Activated CD8-positive, alpha-beta T cell treated with anti-CD3 and anti-CD28 coated beads for 36 hours (primary cell): Measurements from ENCODE around the gene MRPL28. TPM values are rescaled to one million over a fixed set of nuclear protein-coding genes. Genes with fewer than 3 reads are reported as not detected.

Experiments
- ATAC-seq: fragments of 200-7000 bp; cut with Tn5 transposase; one replicate; pipeline ENCODE4 v1.10.0; 2021; ENCODE audit warnings: mild to moderate bottlenecking, moderate library complexity
- CTCF ChIA-PET: fragments of 350-600 bp; sonication (Branson Sonifier 250); formaldehyde crosslinking; loops from one replicate; lab custom pipeline; 2021; ENCODE audit warnings: antibody characterized with exemption; lab: Charles Lee
- POLR2A ChIA-PET: fragments of 350-600 bp; sonication (Branson Sonifier 250); formaldehyde crosslinking; loops from one replicate; lab custom pipeline; 2021; ENCODE audit warnings: antibody characterized with exemption; lab: Charles Lee
- DNase-seq: peaks from one replicate; pipeline ENCODE4 v3.0.0-alpha.2; 2020
- H3K27ac Mint-ChIP-seq: one replicate; pipeline ENCODE4 v1.8.0; 2021; ENCODE audit warnings: mild to moderate bottlenecking, mixed read lengths
- H3K27me3 Mint-ChIP-seq: one replicate; pipeline ENCODE4 v1.8.0; 2021; ENCODE audit warnings: mixed read lengths
- H3K36me3 Mint-ChIP-seq: one replicate; pipeline ENCODE4 v1.8.0; 2021; ENCODE audit warnings: low read depth, mixed read lengths
- H3K4me1 Mint-ChIP-seq: one replicate; pipeline ENCODE4 v1.8.0; 2021; ENCODE audit warnings: low read depth, mixed read lengths
- H3K4me3 Mint-ChIP-seq: one replicate; pipeline ENCODE4 v1.8.0; 2021; ENCODE audit warnings: mild to moderate bottlenecking, moderate library complexity, mixed read lengths
- H3K9me3 Mint-ChIP-seq: one replicate; pipeline ENCODE4 v1.8.0; 2021; ENCODE audit warnings: mixed read lengths
- CTCF ChIP-seq: fragments of 200-600 bp; IDR thresholded peaks from one replicate; pipeline ENCODE4 v1.8.0; 2022; ENCODE audit warnings: antibody characterized with exemption, mild to moderate bottlenecking
- intact Hi-C: fragments of 100-400 bp; cut with micrococcal nuclease; formaldehyde crosslinking; loops from one replicate; pipeline ENCODE4 v1.10.0; 2022
- total RNA-seq, 2 experiments: library from RNA; stranded (reverse); gene quantifications; one replicate each; pipeline ENCODE4 v1.2.3, GENCODE V29; 2021

Gene MRPL28
- total RNA-seq, 2 experiments from 2014 or later = 95.0 to 98.2 TPM

- Mint-ChIP-seq H3K4me3 (no peak overlapping the region), H3K27me3 (no peaks in the 10 kb centered on the region), H3K36me3 (no peaks in the 10 kb centered on the region), H3K9me3 (no peaks in the 10 kb centered on the region), H3K4me1 (peaks cover 10% of the 10 kb centered on the region), H3K27ac (no peak overlapping the region)
- no peak for DNase-seq
- no peak for ATAC-seq
- intact Hi-C loops = no loop called here
- ChIA-PET POLR2A (no interaction called here), CTCF (no interaction called here)
- no peak for TF ChIP-seq CTCF
Measured at GRCh38 chr16:375927-376816, 5.8 kb upstream of the MRPL28 start.

- POLR2A ChIA-PET = no interaction called here
- Mint-ChIP-seq H3K4me1 (peaks cover 14% of the 10 kb centered on the region), H3K36me3 (peaks cover 3% of the 10 kb centered on the region), H3K4me3 (no peak overlapping the region), H3K27me3 (no peaks in the 10 kb centered on the region), H3K9me3 (no peaks in the 10 kb centered on the region), H3K27ac (no peak overlapping the region)
- intact Hi-C loops = no loop called here
- TF ChIP-seq CTCF = no peak
- no peak for DNase-seq
- CTCF ChIA-PET = no interaction called here
- ATAC-seq = no peak
Measured at GRCh38 chr16:375212-375611, 4.9 kb upstream of the MRPL28 start.

- peaks cover 5% of the 10 kb centered on the region for H3K36me3 Mint-ChIP-seq
- DNase-seq (no peak), ATAC-seq (no peak)
- H3K4me1 Mint-ChIP-seq = peaks cover 11% of the 10 kb centered on the region
- ChIA-PET CTCF (no interaction called here), POLR2A (no interaction called here)
- no peaks in the 10 kb centered on the region for H3K9me3 Mint-ChIP-seq
- H3K27me3 Mint-ChIP-seq = no peaks in the 10 kb centered on the region
- H3K27ac Mint-ChIP-seq = no peak overlapping the region
- no peak overlapping the region for H3K4me3 Mint-ChIP-seq
- TF ChIP-seq CTCF = no peak
- intact Hi-C loops = no loop called here
Measured at GRCh38 chr16:374616-374926, 4.2 kb upstream of the MRPL28 start.

- Mint-ChIP-seq H3K27ac (no peak overlapping the region), H3K9me3 (no peaks in the 10 kb centered on the region), H3K4me1 (peaks cover 13% of the 10 kb centered on the region), H3K27me3 (no peaks in the 10 kb centered on the region), H3K4me3 (no peak overlapping the region), H3K36me3 (peaks cover 10% of the 10 kb centered on the region)
- CTCF ChIA-PET = no interaction called here
- DNase-seq (no peak), ATAC-seq (no peak)
- POLR2A ChIA-PET = no interaction called here
- intact Hi-C loops = no loop called here
- no peak for TF ChIP-seq CTCF
Measured at GRCh38 chr16:373848-374615, 3.7 kb upstream of the MRPL28 start.

GRCh38 chr16:373020-373598 lies 2.8 kb upstream of the MRPL28 start:
- no peak for TF ChIP-seq CTCF
- DNase-seq = no peak
- peaks cover 13% of the 10 kb centered on the region for H3K36me3 Mint-ChIP-seq
- intact Hi-C loops = no loop called here
- H3K27me3 Mint-ChIP-seq = no peaks in the 10 kb centered on the region
- H3K4me3 Mint-ChIP-seq = no peak overlapping the region
- no peaks in the 10 kb centered on the region for H3K9me3 Mint-ChIP-seq
- CTCF ChIA-PET = no interaction called here
- no peak for ATAC-seq
- H3K27ac Mint-ChIP-seq = no peak overlapping the region
- POLR2A ChIA-PET = no interaction called here
- H3K4me1 Mint-ChIP-seq = peaks cover 13% of the 10 kb centered on the region
